Fibroblast of skin of left quadriceps (primary cell): ENCODE data around the gene PTPRK.
"Not testable (repeated sequence)": the region's sequence is repeated elsewhere in the genome, so short reads cannot be mapped to it uniquely, and the experiment has no call there.

Experiments
- DNase-seq, 2 experiments: peaks; one replicate each; pipeline ENCODE4 v3.0.0-alpha.2; 2013; ENCODE audit warnings: low read depth in 2 of 2

PTPRK gene

GRCh38 chr6:128491100-128491581, 29.3 kb downstream of the PTPRK start:
- DNase-seq, result no peak

GRCh38 chr6:128487746-128488145, 32.7 kb downstream of the PTPRK start:
- DNase-seq, result no peak

GRCh38 chr6:128487055-128487454, 33.3 kb downstream of the PTPRK start:
- no peak for DNase-seq

GRCh38 chr6:128486580-128486979, 33.8 kb downstream of the PTPRK start:
- DNase-seq, result not testable (repeated sequence)

GRCh38 chr6:128483472-128484135, 36.8 kb downstream of the PTPRK start:
- no peak for DNase-seq

GRCh38 chr6:128482642-128483041, 37.8 kb downstream of the PTPRK start:
- no peak for DNase-seq

GRCh38 chr6:128479991-128480390, 40.4 kb downstream of the PTPRK start:
- no peak for DNase-seq

- DNase-seq, result no peak
Measured at GRCh38 chr6:128479048-128479666, 41.2 kb downstream of the PTPRK start.

GRCh38 chr6:128478230-128479047, 42.0 kb downstream of the PTPRK start:
- DNase-seq, result no peak

GRCh38 chr6:128474933-128475332, 45.5 kb downstream of the PTPRK start:
- DNase-seq, result no peak

GRCh38 chr6:128474481-128474880, 45.9 kb downstream of the PTPRK start:
- DNase-seq, result no peak

- no peak for DNase-seq
Measured at GRCh38 chr6:128471907-128472306, 48.5 kb downstream of the PTPRK start.

GRCh38 chr6:128465368-128466343, 54.7 kb downstream of the PTPRK start:
- no peak for DNase-seq

- DNase-seq, result no peak
Measured at GRCh38 chr6:128464790-128465189, 55.6 kb downstream of the PTPRK start.

- DNase-seq, result peak; percentile 10 to 14
Measured at GRCh38 chr6:128463942-128464341, 56.5 kb downstream of the PTPRK start.

- no peak for DNase-seq
Measured at GRCh38 chr6:128461501-128461900, 58.9 kb downstream of the PTPRK start.

- DNase-seq, result no peak
Measured at GRCh38 chr6:128456510-128457230, 63.7 kb downstream of the PTPRK start.

GRCh38 chr6:128455959-128456358, 64.4 kb downstream of the PTPRK start:
- no peak for DNase-seq

- DNase-seq, result no peak
Measured at GRCh38 chr6:128452713-128453112, 67.7 kb downstream of the PTPRK start.

GRCh38 chr6:128446497-128446896, 73.9 kb downstream of the PTPRK start:
- DNase-seq, result no peak

GRCh38 chr6:128443553-128443952, 76.8 kb downstream of the PTPRK start:
- no peak for DNase-seq
